GM11168 (cell line): ENCODE results near the gene NUDC.
"Not testable (repeated sequence)": the region's sequence is repeated elsewhere in the genome, so short reads cannot be mapped to it uniquely, and the experiment has no call there.

ENCODE experiments used
- in situ Hi-C: fragments of 300-500 bp; cut with MboI; formaldehyde crosslinking; loops from one replicate; pipeline ENCODE4 v1.12.0; 2022; ENCODE audit warnings: low sequenced_read_pairs; ENCODE audit not compliant: unreplicated experiment

Gene NUDC

GRCh38 chr1:26921540-26922430, at the start of gene NUDC:
Gene NUDC (plus strand): TSS chr1:26921743. CDS start chr1:26921849, 106 bp downstream.
- in situ Hi-C loops: no loop called here

GRCh38 chr1:26873097-26873496, 48.4 kb upstream of the NUDC start:
- in situ Hi-C loops: not testable (repeated sequence)

GRCh38 chr1:26874896-26875295, 46.6 kb upstream of the NUDC start:
- in situ Hi-C loops: no loop called here

GRCh38 chr1:26877326-26877725, 44.2 kb upstream of the NUDC start:
- in situ Hi-C loops: no loop called here

GRCh38 chr1:26879793-26880192, 41.8 kb upstream of the NUDC start:
- in situ Hi-C loops: no loop called here

GRCh38 chr1:26881611-26882010, 39.9 kb upstream of the NUDC start:
- in situ Hi-C loops: not testable (repeated sequence)

- in situ Hi-C loops: no loop called here
Observed at GRCh38 chr1:26882696-26883463, 38.7 kb upstream of the NUDC start.

GRCh38 chr1:26887125-26887524, 34.4 kb upstream of the NUDC start:
- in situ Hi-C loops: no loop called here

- in situ Hi-C loops: no loop called here
Observed at GRCh38 chr1:26888231-26888630, 33.3 kb upstream of the NUDC start.

GRCh38 chr1:26889551-26890466, 31.7 kb upstream of the NUDC start, which contains the start of gene GPN2:
Gene GPN2 (minus strand): TSS chr1:26890283. CDS start chr1:26890096, 187 bp downstream.
- in situ Hi-C loops: no loop called here

- in situ Hi-C loops: no loop called here
Observed at GRCh38 chr1:26890467-26890796, 31.1 kb upstream of the NUDC start.

- in situ Hi-C loops: no loop called here
Observed at GRCh38 chr1:26894263-26894662, 27.3 kb upstream of the NUDC start.

GRCh38 chr1:26897351-26897750, 24.2 kb upstream of the NUDC start:
- in situ Hi-C loops: no loop called here

- in situ Hi-C loops: no loop called here
Observed at GRCh38 chr1:26900001-26900814, 21.3 kb upstream of the NUDC start, which contains the start of gene GPATCH3. Gene GPATCH3 (minus strand): TSS chr1:26900467. CDS start chr1:26900442, 25 bp downstream.

- in situ Hi-C loops: no loop called here
Observed at GRCh38 chr1:26900815-26901511, 20.6 kb upstream of the NUDC start.

GRCh38 chr1:26907071-26907917, 14.2 kb upstream of the NUDC start:
- in situ Hi-C loops: no loop called here

- in situ Hi-C loops: no loop called here
Observed at GRCh38 chr1:26909951-26910342, 11.6 kb upstream of the NUDC start.
